HCT116 (cell line): ENCODE data around the gene NPIPA2.
"Not testable (repeated sequence)": the region's sequence is repeated elsewhere in the genome, so short reads cannot be mapped to it uniquely, and the experiment has no call there.

Experiments
- CBX3 ChIP-seq: IDR thresholded peaks from 2 replicates; pipeline ENCODE4 v1.6.1; 2012; ENCODE audit warnings: low read depth
- CEBPB ChIP-seq: IDR thresholded peaks from 2 replicates; pipeline ENCODE4 v1.6.1; 2012; ENCODE audit warnings: low read depth
- EGR1 ChIP-seq: IDR thresholded peaks from 2 replicates; pipeline ENCODE4 v1.6.1; 2012; ENCODE audit warnings: low read depth
- EZH2 ChIP-seq: fragments of 200-600 bp; sonication (generic); IDR thresholded peaks from 2 replicates; pipeline ENCODE4 v1.6.1; 2017; ENCODE audit warnings: antibody characterized with exemption, mixed run types
- EZH2phosphoT487 ChIP-seq: fragments of 200-600 bp; IDR thresholded peaks from 2 replicates; pipeline ENCODE4 v1.6.1; 2018; ENCODE audit warnings: antibody characterized with exemption, borderline replicate concordance
- JUND ChIP-seq: IDR thresholded peaks from 2 replicates; pipeline ENCODE4 v1.6.1; 2012
- POLR2A ChIP-seq: IDR thresholded peaks from 2 replicates; pipeline ENCODE4 v1.7.0; 2011; ENCODE audit warnings: borderline replicate concordance; ENCODE audit not compliant: insufficient read depth, insufficient read length; ENCODE audit errors: extremely low read depth
- POLR2AphosphoS5 ChIP-seq: IDR thresholded peaks from 2 replicates; pipeline ENCODE4 v1.6.1; 2011; ENCODE audit warnings: mild to moderate bottlenecking, low read depth, low read length, moderate library complexity
- RAD21 ChIP-seq: IDR thresholded peaks from 2 replicates; pipeline ENCODE4 v1.6.1; 2012; ENCODE audit warnings: low read depth, mild to moderate bottlenecking
- TCF7L2 ChIP-seq: IDR thresholded peaks from 2 replicates; pipeline ENCODE4 v1.7.0; 2011; ENCODE audit warnings: borderline replicate concordance, inconsistent platforms; ENCODE audit not compliant: insufficient read depth, insufficient read length; ENCODE audit errors: extremely low read depth
- YY1 ChIP-seq: IDR thresholded peaks from 2 replicates; pipeline ENCODE4 v1.6.1; 2011; ENCODE audit warnings: low read length, low read depth, moderate library complexity, mild to moderate bottlenecking; ENCODE audit not compliant: insufficient replicate concordance; ENCODE audit errors: extremely low read depth
- TF ChIP-seq, protein P1 (sequence below), 3 experiments: fragments of 200-600 bp in 1 of 3; sonication (generic) in 1 of 3; IDR thresholded peaks in 2 of 3; conservative IDR thresholded peaks in 1 of 3; 2 replicates each; pipeline ENCODE4 v1.5.1; 2012 to 2017; ENCODE audit warnings: low read depth in 2 of 3, low read length in 2 of 3, antibody characterized with exemption in 1 of 3, borderline replicate concordance in 1 of 3, control low read depth in 1 of 3, mild to moderate bottlenecking in 1 of 3, mixed read lengths in 1 of 3, mixed run types in 1 of 3, moderate library complexity in 1 of 3; ENCODE audit not compliant: insufficient read depth in 1 of 3
- TF ChIP-seq, protein P2 (sequence below): IDR thresholded peaks from 2 replicates; pipeline ENCODE4 v1.6.1; 2012
- TF ChIP-seq, protein P3 (sequence below): IDR thresholded peaks from 2 replicates; pipeline ENCODE4 v1.6.1; 2012; ENCODE audit warnings: low read depth

DNA sequence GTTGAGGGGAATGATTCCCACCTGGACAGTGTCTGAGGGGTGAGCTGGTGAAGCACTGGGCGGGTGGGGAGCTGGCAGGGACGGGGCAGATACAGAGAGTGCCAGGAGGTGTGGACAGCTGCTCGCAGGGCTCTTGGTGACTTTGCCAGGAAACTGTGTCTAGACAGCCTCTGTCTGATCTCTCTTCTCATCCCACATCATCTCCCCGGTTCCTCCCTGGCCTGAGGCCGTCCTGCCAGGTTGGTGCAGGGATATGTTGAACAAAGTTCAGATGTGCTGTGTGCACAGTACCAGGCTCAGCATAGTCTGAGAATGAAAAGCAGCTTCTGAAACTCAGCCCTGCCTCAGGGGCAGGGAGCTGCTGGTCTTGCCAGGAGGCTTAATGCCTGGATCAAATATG is 47.2 kb downstream of the NPIPA2 start:
- not testable (repeated sequence) for TF ChIP-seq EGR1, EZH2phosphoT487, EZH2, JUND, POLR2AphosphoS5, RAD21, TCF7L2, CEBPB, POLR2A, CBX3, YY1
- TF ChIP-seq, protein P1, sequence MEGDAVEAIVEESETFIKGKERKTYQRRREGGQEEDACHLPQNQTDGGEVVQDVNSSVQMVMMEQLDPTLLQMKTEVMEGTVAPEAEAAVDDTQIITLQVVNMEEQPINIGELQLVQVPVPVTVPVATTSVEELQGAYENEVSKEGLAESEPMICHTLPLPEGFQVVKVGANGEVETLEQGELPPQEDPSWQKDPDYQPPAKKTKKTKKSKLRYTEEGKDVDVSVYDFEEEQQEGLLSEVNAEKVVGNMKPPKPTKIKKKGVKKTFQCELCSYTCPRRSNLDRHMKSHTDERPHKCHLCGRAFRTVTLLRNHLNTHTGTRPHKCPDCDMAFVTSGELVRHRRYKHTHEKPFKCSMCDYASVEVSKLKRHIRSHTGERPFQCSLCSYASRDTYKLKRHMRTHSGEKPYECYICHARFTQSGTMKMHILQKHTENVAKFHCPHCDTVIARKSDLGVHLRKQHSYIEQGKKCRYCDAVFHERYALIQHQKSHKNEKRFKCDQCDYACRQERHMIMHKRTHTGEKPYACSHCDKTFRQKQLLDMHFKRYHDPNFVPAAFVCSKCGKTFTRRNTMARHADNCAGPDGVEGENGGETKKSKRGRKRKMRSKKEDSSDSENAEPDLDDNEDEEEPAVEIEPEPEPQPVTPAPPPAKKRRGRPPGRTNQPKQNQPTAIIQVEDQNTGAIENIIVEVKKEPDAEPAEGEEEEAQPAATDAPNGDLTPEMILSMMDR (IDR thresholded peaks at IDR 0.05 in 2 of 3, conservative IDR thresholded peaks at IDR 0.05 in 1 of 3; ENCODE audit: borderline replicate concordance in 1 of 3, insufficient read depth in 1 of 3, low read depth in 2 of 3, low read length in 2 of 3): not testable (repeated sequence)
- TF ChIP-seq, protein P2, sequence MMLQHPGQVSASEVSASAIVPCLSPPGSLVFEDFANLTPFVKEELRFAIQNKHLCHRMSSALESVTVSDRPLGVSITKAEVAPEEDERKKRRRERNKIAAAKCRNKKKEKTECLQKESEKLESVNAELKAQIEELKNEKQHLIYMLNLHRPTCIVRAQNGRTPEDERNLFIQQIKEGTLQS: not testable (repeated sequence)
- TF ChIP-seq, protein P3, sequence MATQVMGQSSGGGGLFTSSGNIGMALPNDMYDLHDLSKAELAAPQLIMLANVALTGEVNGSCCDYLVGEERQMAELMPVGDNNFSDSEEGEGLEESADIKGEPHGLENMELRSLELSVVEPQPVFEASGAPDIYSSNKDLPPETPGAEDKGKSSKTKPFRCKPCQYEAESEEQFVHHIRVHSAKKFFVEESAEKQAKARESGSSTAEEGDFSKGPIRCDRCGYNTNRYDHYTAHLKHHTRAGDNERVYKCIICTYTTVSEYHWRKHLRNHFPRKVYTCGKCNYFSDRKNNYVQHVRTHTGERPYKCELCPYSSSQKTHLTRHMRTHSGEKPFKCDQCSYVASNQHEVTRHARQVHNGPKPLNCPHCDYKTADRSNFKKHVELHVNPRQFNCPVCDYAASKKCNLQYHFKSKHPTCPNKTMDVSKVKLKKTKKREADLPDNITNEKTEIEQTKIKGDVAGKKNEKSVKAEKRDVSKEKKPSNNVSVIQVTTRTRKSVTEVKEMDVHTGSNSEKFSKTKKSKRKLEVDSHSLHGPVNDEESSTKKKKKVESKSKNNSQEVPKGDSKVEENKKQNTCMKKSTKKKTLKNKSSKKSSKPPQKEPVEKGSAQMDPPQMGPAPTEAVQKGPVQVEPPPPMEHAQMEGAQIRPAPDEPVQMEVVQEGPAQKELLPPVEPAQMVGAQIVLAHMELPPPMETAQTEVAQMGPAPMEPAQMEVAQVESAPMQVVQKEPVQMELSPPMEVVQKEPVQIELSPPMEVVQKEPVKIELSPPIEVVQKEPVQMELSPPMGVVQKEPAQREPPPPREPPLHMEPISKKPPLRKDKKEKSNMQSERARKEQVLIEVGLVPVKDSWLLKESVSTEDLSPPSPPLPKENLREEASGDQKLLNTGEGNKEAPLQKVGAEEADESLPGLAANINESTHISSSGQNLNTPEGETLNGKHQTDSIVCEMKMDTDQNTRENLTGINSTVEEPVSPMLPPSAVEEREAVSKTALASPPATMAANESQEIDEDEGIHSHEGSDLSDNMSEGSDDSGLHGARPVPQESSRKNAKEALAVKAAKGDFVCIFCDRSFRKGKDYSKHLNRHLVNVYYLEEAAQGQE: not testable (repeated sequence)
